Measurements from ENCODE around the gene DNAJC10.

GRCh38 chr2:182740701-182741100, 24.6 kb downstream of the DNAJC10 start:
- TF ChIP-seq, protein P1, sequence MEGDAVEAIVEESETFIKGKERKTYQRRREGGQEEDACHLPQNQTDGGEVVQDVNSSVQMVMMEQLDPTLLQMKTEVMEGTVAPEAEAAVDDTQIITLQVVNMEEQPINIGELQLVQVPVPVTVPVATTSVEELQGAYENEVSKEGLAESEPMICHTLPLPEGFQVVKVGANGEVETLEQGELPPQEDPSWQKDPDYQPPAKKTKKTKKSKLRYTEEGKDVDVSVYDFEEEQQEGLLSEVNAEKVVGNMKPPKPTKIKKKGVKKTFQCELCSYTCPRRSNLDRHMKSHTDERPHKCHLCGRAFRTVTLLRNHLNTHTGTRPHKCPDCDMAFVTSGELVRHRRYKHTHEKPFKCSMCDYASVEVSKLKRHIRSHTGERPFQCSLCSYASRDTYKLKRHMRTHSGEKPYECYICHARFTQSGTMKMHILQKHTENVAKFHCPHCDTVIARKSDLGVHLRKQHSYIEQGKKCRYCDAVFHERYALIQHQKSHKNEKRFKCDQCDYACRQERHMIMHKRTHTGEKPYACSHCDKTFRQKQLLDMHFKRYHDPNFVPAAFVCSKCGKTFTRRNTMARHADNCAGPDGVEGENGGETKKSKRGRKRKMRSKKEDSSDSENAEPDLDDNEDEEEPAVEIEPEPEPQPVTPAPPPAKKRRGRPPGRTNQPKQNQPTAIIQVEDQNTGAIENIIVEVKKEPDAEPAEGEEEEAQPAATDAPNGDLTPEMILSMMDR (IDR thresholded peaks at IDR 0.05; ENCODE audit: low read length) = no peak
- TF ChIP-seq EZH2 (IDR thresholded peaks at IDR 0.05; ENCODE audit: borderline replicate concordance, low read length) = no peak

Data from OCI-LY1 (cell line).